SU-DHL-6 (cell line): Measurements from ENCODE around the gene OSBPL2.

Experiments used
- H2AFZ ChIP-seq: fragments of 200-600 bp; sonication (generic); 2 replicates; pipeline ENCODE4 v1.6.1; 2014; ENCODE audit warnings: low read depth, mild to moderate bottlenecking, moderate library complexity, mixed read lengths, antibody characterized with exemption, low read length; ENCODE audit not compliant: severe bottlenecking
- H3F3A ChIP-seq: fragments of 200-600 bp; shearing (Covaris generic); 2 replicates; pipeline ENCODE4 v1.6.0; 2016; ENCODE audit warnings: antibody characterized with exemption, mild to moderate bottlenecking; ENCODE audit not compliant: insufficient read depth
- H3K27ac ChIP-seq: fragments of 200-600 bp; sonication (generic); 2 replicates; pipeline ENCODE4 v1.5.1; 2016; ENCODE audit warnings: low read depth, mild to moderate bottlenecking, low read length, moderate library complexity, mixed read lengths
- H3K27me3 ChIP-seq: fragments of 200-600 bp; sonication (generic), shearing (Covaris generic); 2 replicates; pipeline ENCODE4 v1.6.0; 2014; ENCODE audit warnings: mild to moderate bottlenecking, low read length
- H3K36me3 ChIP-seq: fragments of 200-600 bp; sonication (generic); 2 replicates; pipeline ENCODE4 v1.6.1; 2014; ENCODE audit warnings: mild to moderate bottlenecking, low read length, mixed read lengths
- H3K4me2 ChIP-seq: fragments of 300-600, 200-600 bp; shearing (Covaris generic), sonication (generic); 2 replicates; pipeline ENCODE4 v1.6.0; 2014; ENCODE audit warnings: low read length, low read depth, mild to moderate bottlenecking; ENCODE audit not compliant: poor library complexity, severe bottlenecking
- H3K4me3 ChIP-seq: fragments of 200-600 bp; sonication (generic); 2 replicates; pipeline ENCODE4 v1.5.1; 2014; ENCODE audit warnings: antibody characterized with exemption, low read length, mild to moderate bottlenecking, mixed read lengths; ENCODE audit not compliant: insufficient read depth, poor library complexity, severe bottlenecking
- H3K79me2 ChIP-seq: fragments of 200-600 bp; sonication (generic); 2 replicates; pipeline ENCODE4 v1.6.1; 2014; ENCODE audit warnings: mild to moderate bottlenecking, low read length, moderate library complexity; ENCODE audit not compliant: insufficient read depth
- H3K9ac ChIP-seq: fragments of 200-600 bp; sonication (generic); 2 replicates; pipeline ENCODE4 v1.7.0; 2014; ENCODE audit warnings: mild to moderate bottlenecking, low read length
- H3K9me2 ChIP-seq: fragments of 200-600 bp; sonication (generic); replicated peaks from 2 replicates; pipeline ENCODE4 v1.6.1; 2014; ENCODE audit warnings: low read length; ENCODE audit not compliant: insufficient read depth
- H3K9me3 ChIP-seq: fragments of 200-600 bp; sonication (generic); 2 replicates; pipeline ENCODE4 v1.6.1; 2014; ENCODE audit warnings: low read length, mixed read lengths; ENCODE audit not compliant: insufficient read depth
- H4K20me1 ChIP-seq: fragments of 200-600 bp; sonication (generic); 2 replicates; pipeline ENCODE4 v1.6.1; 2014; ENCODE audit warnings: low read depth, mild to moderate bottlenecking, antibody characterized with exemption, low read length, moderate library complexity, mixed read lengths
- CTCF ChIP-seq: fragments of 200-600 bp; sonication (generic); IDR thresholded peaks from one replicate; pipeline ENCODE4 v1.5.1; 2017; ENCODE audit warnings: antibody characterized with exemption, mild to moderate bottlenecking, low read length, moderate library complexity; ENCODE audit not compliant: insufficient read depth, poor library complexity, severe bottlenecking
- EZH2phosphoT487 ChIP-seq: fragments of 200-600 bp; sonication (generic), shearing (Covaris generic); conservative IDR thresholded peaks from 2 replicates; pipeline ENCODE4 v1.6.1; 2018; ENCODE audit warnings: mild to moderate bottlenecking, antibody characterized with exemption, low read length, moderate library complexity, mixed read lengths

Gene OSBPL2

GRCh38 chr20:62223571-62223970 is 14.8 kb upstream of the OSBPL2 start:
- Histone ChIP-seq H3K4me2 (no peak overlapping the region), H3K9me3 (no peaks in the 10 kb centered on the region), H3K79me2 (no peaks in the 10 kb centered on the region), H3K9ac (no peak overlapping the region), H3K9me2 (no peaks in the 10 kb centered on the region), H3K4me3 (no peak overlapping the region), H3K27ac (no peak overlapping the region), H2AFZ (no peak overlapping the region), H3K36me3 (no peaks in the 10 kb centered on the region), H3K27me3 (no peaks in the 10 kb centered on the region), H3F3A (no peaks in the 10 kb centered on the region), H4K20me1 (no peaks in the 10 kb centered on the region)
- no peak for TF ChIP-seq EZH2phosphoT487

GRCh38 chr20:62224113-62224855 is 14.0 kb upstream of the OSBPL2 start:
- Histone ChIP-seq H4K20me1 (no peaks in the 10 kb centered on the region), H3K79me2 (no peaks in the 10 kb centered on the region), H3K9me3 (no peaks in the 10 kb centered on the region), H3K9me2 (no peaks in the 10 kb centered on the region), H3K27me3 (no peaks in the 10 kb centered on the region), H3K9ac (no peak overlapping the region), H3K4me3 (no peak overlapping the region), H3K4me2 (no peak overlapping the region), H3K36me3 (no peaks in the 10 kb centered on the region), H3F3A (no peaks in the 10 kb centered on the region), H2AFZ (no peak overlapping the region), H3K27ac (no peak overlapping the region)
- TF ChIP-seq EZH2phosphoT487 (no peak), CTCF (no peak)

GRCh38 chr20:62225026-62225425 is 13.3 kb upstream of the OSBPL2 start:
- Histone ChIP-seq H3K9ac (no peak overlapping the region), H3F3A (no peaks in the 10 kb centered on the region), H3K9me3 (no peaks in the 10 kb centered on the region), H3K27me3 (no peaks in the 10 kb centered on the region), H3K4me3 (no peak overlapping the region), H3K4me2 (no peak overlapping the region), H2AFZ (no peak overlapping the region), H3K79me2 (no peaks in the 10 kb centered on the region), H3K27ac (no peak overlapping the region), H4K20me1 (no peaks in the 10 kb centered on the region), H3K9me2 (no peaks in the 10 kb centered on the region), H3K36me3 (no peaks in the 10 kb centered on the region)
- TF ChIP-seq CTCF (no peak), EZH2phosphoT487 (no peak)

- no peaks in the 10 kb centered on the region for H3K79me2 ChIP-seq
- no peak overlapping the region for H3K9ac ChIP-seq
- no peak overlapping the region for H3K27ac ChIP-seq
- H2AFZ ChIP-seq, result no peak overlapping the region
- TF ChIP-seq EZH2phosphoT487 (no peak), CTCF (no peak)
- no peaks in the 10 kb centered on the region for H3K9me2 ChIP-seq
- no peaks in the 10 kb centered on the region for H3F3A ChIP-seq
- H3K36me3 ChIP-seq, result no peaks in the 10 kb centered on the region
- H3K9me3 ChIP-seq, result no peaks in the 10 kb centered on the region
- no peak overlapping the region for H3K4me2 ChIP-seq
- H3K4me3 ChIP-seq, result no peak overlapping the region
- no peaks in the 10 kb centered on the region for H4K20me1 ChIP-seq
- H3K27me3 ChIP-seq, result no peaks in the 10 kb centered on the region
Measured at GRCh38 chr20:62225820-62226635, 12.3 kb upstream of the OSBPL2 start.
